ENCODE results near the gene PAPOLB. TPM values are rescaled to one million over a fixed set of nuclear protein-coding genes. Genes with fewer than 3 reads are reported as not detected.

The PAPOLB gene
- total RNA-seq, 1 experiment from 2014 or later, result not detected

GRCh38 chr7:4850262-4850795 is 11.5 kb downstream of the PAPOLB start:
- no peaks in the 10 kb centered on the region for H3F3A ChIP-seq (ENCODE audit: insufficient read depth, low read depth)
- H3K27me3 ChIP-seq (ENCODE audit: insufficient read depth, low read depth), result peaks cover 74% of the 10 kb centered on the region
- no TSS peak for BruUV-seq (replicated peaks)
- no peak overlapping the region for H2AFZ ChIP-seq
- no peak overlapping the region for H3K4me3 ChIP-seq
- H3K4me1 ChIP-seq (replicated peaks; ENCODE audit: insufficient read depth), result no peaks in the 10 kb centered on the region
- intact Hi-C loops (cut with micrococcal nuclease; ENCODE audit: unreplicated experiment), result no loop called here
- no peak overlapping the region for H3K4me2 ChIP-seq
- DNase-seq, result no peak
- H3K79me2 ChIP-seq (ENCODE audit: low read depth), result no peaks in the 10 kb centered on the region
- ChIA-PET CTCF (no interaction called here), POLR2A (ENCODE audit: unreplicated experiment) (no interaction called here)
- no peak overlapping the region for H3K27ac ChIP-seq
- no peaks in the 10 kb centered on the region for H3K36me3 ChIP-seq (ENCODE audit: low read depth)
- H3K9me2 ChIP-seq (ENCODE audit: insufficient read depth), result no peaks in the 10 kb centered on the region
- H3K9me3 ChIP-seq (ENCODE audit: insufficient read depth, low read depth), result no peaks in the 10 kb centered on the region
- TF ChIP-seq EZH2 (IDR thresholded peaks at IDR 0.05; ENCODE audit: low read depth) (no peak), CTCF (conservative IDR thresholded peaks at IDR 0.05) (no peak)
- H4K20me1 ChIP-seq (ENCODE audit: insufficient read depth), result no peaks in the 10 kb centered on the region; the same call in 1 of the 2 replicates

GRCh38 chr7:4849390-4849789 is 12.4 kb downstream of the PAPOLB start:
- no peaks in the 10 kb centered on the region; the same call in 1 of the 2 replicates for H4K20me1 ChIP-seq (ENCODE audit: insufficient read depth)
- no peak overlapping the region for H3K4me2 ChIP-seq
- ChIA-PET CTCF (no interaction called here), POLR2A (ENCODE audit: unreplicated experiment) (interaction anchor here (0.7 kb wide), 1 partner anchor 263 kb away, joined by 6 read pairs; no protein-coding TSS in a partner anchor)
- DNase-seq, result peak in 1 of 2 experiments; percentile 17
- no peak overlapping the region for H2AFZ ChIP-seq
- TF ChIP-seq CTCF (conservative IDR thresholded peaks at IDR 0.05) (peak; percentile 53), EZH2 (IDR thresholded peaks at IDR 0.05; ENCODE audit: low read depth) (no peak)
- H3K9me3 ChIP-seq (ENCODE audit: insufficient read depth, low read depth), result no peaks in the 10 kb centered on the region
- no peaks in the 10 kb centered on the region for H3K36me3 ChIP-seq (ENCODE audit: low read depth)
- H3K27me3 ChIP-seq (ENCODE audit: insufficient read depth, low read depth), result peaks cover 76% of the 10 kb centered on the region
- no peak overlapping the region for H3K27ac ChIP-seq
- no TSS peak for BruUV-seq (replicated peaks)
- no peaks in the 10 kb centered on the region for H3K9me2 ChIP-seq (ENCODE audit: insufficient read depth)
- no peaks in the 10 kb centered on the region for H3F3A ChIP-seq (ENCODE audit: insufficient read depth, low read depth)
- no peaks in the 10 kb centered on the region for H3K79me2 ChIP-seq (ENCODE audit: low read depth)
- H3K4me1 ChIP-seq (replicated peaks; ENCODE audit: insufficient read depth), result no peaks in the 10 kb centered on the region
- intact Hi-C loops (cut with micrococcal nuclease; ENCODE audit: unreplicated experiment), result loop anchor here (5.0 kb wide), 1 partner anchor 238 kb away; no protein-coding TSS in a partner anchor
- no peak overlapping the region for H3K4me3 ChIP-seq

GRCh38 chr7:4845740-4846142 is 16.1 kb downstream of the PAPOLB start:
- no peaks in the 10 kb centered on the region for H3K9me2 ChIP-seq (ENCODE audit: insufficient read depth)
- TF ChIP-seq CTCF (conservative IDR thresholded peaks at IDR 0.05), result no peak
- peaks cover 66% of the 10 kb centered on the region for H3K27me3 ChIP-seq (ENCODE audit: insufficient read depth, low read depth)
- no peak overlapping the region for H3K4me3 ChIP-seq
- H3K27ac ChIP-seq, result no peak overlapping the region
- no TSS peak for BruUV-seq (replicated peaks)
- intact Hi-C loops (cut with micrococcal nuclease; ENCODE audit: unreplicated experiment), result loop anchor here (5.0 kb wide), 1 partner anchor 242 kb away; no protein-coding TSS in a partner anchor
- H2AFZ ChIP-seq, result no peak overlapping the region
- no peak overlapping the region for H3K4me2 ChIP-seq
- ChIA-PET CTCF (interaction anchor here (0.6 kb wide), 1 partner anchor 858 kb away, joined by 9 read pairs; no protein-coding TSS in a partner anchor), POLR2A (ENCODE audit: unreplicated experiment) (interaction anchor here (0.6 kb wide), 1 partner anchor 933 kb away, joined by 7 read pairs; no protein-coding TSS in a partner anchor)
- no peaks in the 10 kb centered on the region for H3F3A ChIP-seq (ENCODE audit: insufficient read depth, low read depth)
- H3K79me2 ChIP-seq (ENCODE audit: low read depth), result no peaks in the 10 kb centered on the region
- H3K4me1 ChIP-seq (replicated peaks; ENCODE audit: insufficient read depth), result no peaks in the 10 kb centered on the region
- H3K9me3 ChIP-seq (ENCODE audit: insufficient read depth, low read depth), result no peaks in the 10 kb centered on the region
- no peaks in the 10 kb centered on the region; the same call in 1 of the 2 replicates for H4K20me1 ChIP-seq (ENCODE audit: insufficient read depth)
- H3K36me3 ChIP-seq (ENCODE audit: low read depth), result no peaks in the 10 kb centered on the region
- DNase-seq, result no peak

All from PC-9 (cell line).